ENCODE results near the gene PRCD. TPM values are rescaled to one million over a fixed set of nuclear protein-coding genes. Genes with fewer than 3 reads are reported as not detected.

Gene PRCD
- total RNA-seq, 4 donors from 2014 or later: 0.73 to 2.5 (median 1.4) TPM; not detected in 1

- 7 to 17% methylated on average over 3 to 8 of the region's 10 CpGs for WGBS, 2 donors
- Histone ChIP-seq H3K4me1 (peaks cover 14 to 67% (median 33%) of the 10 kb centered on the region in 3 donors), H3K4me3 (peak overlapping the region; percentile 64 to 95 (median 84)), H3K27ac (peak overlapping the region; percentile 84 to 94 (median 91)), H3K36me3 (no peaks in the 10 kb centered on the region), H3K27me3 (no peaks in the 10 kb centered on the region), H3K9me3 (no peaks in the 10 kb centered on the region)
- intact Hi-C loops (cut with DNase I): loop anchor here (10.0 kb wide), 1 partner anchor 96 kb away; no protein-coding TSS in a partner anchor
- no peak for TF ChIP-seq POLR2A (IDR thresholded peaks at IDR 0.05)
- TF ChIP-seq, protein P1, sequence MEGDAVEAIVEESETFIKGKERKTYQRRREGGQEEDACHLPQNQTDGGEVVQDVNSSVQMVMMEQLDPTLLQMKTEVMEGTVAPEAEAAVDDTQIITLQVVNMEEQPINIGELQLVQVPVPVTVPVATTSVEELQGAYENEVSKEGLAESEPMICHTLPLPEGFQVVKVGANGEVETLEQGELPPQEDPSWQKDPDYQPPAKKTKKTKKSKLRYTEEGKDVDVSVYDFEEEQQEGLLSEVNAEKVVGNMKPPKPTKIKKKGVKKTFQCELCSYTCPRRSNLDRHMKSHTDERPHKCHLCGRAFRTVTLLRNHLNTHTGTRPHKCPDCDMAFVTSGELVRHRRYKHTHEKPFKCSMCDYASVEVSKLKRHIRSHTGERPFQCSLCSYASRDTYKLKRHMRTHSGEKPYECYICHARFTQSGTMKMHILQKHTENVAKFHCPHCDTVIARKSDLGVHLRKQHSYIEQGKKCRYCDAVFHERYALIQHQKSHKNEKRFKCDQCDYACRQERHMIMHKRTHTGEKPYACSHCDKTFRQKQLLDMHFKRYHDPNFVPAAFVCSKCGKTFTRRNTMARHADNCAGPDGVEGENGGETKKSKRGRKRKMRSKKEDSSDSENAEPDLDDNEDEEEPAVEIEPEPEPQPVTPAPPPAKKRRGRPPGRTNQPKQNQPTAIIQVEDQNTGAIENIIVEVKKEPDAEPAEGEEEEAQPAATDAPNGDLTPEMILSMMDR (IDR thresholded peaks at IDR 0.05): no peak
- DNase-seq: no peak
Measured at GRCh38 chr17:76500747-76501017, 39.2 kb upstream of the PRCD start.

DNA sequence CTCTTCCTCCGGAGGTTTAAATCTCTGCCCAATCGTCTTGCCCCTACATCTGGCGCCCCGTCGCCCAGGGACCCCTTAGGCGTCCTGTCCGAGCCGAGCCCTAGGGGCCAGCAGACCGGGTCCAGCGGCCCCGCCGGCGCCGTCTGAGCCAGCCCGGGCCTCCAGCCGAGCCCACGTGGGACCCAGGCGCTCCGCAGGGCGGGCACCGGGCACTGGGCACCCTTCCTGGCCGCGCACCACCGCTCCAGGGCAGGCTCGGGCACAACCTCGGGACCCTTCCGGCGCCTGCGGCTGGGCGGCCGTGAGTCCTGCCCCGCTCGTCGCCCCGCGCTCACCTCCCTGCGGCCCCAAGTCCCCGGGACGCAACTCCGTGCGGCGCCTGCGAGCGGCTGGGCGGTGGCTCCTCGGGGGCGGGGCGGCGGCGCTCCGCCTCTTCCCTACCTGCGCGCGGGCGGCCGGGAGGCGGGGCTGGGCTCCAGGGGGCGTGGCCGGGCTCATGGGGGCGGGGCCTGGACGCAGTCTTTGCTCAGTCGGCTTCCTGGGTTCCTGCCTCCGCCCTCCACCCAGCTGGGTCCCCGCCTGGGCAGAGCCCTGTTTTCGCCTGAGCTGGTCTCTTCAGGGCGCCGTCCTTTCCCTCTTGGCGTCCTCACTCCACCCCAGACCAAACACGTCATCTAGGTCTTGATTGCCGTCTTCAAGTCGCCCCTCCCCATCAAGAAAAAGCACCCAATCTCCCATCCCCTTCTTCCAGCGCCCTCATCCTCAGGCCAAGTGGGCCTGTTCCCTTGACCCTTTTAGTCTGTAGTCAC, 38.6 kb upstream of the PRCD start, which contains the start of gene RHBDF2:
TSS of gene RHBDF2 (minus strand) at position 406 of the 809 bp plus-strand sequence. CDS start 19,899 bp downstream, outside the sequence.
- H3K4me1 ChIP-seq: peaks cover 14 to 64% (median 33%) of the 10 kb centered on the region in 3 donors
- 2 to 6% methylated on average over 3 to 8 of the region's 72 CpGs for WGBS, 2 donors
- H3K27ac ChIP-seq: peak within 1 kb of the TSS; percentile 84 to 94 (median 91)
- no peak for DNase-seq
- H3K9me3 ChIP-seq: no peaks in the 10 kb centered on the region
- TF ChIP-seq, protein P1 (IDR thresholded peaks at IDR 0.05): peak in 2 of 6 experiments; percentile 11 to 14
- TF ChIP-seq POLR2A (IDR thresholded peaks at IDR 0.05): peak in 3 of 4 donors; percentile 42 to 97 (median 90)
- intact Hi-C loops (cut with DNase I): loop anchor here (10.0 kb wide), 1 partner anchor 96 kb away; no protein-coding TSS in a partner anchor
- H3K36me3 ChIP-seq: no peaks in the 10 kb centered on the region
- no peaks in the 10 kb centered on the region for H3K27me3 ChIP-seq
- peak within 1 kb of the TSS; percentile 64 to 95 (median 84) for H3K4me3 ChIP-seq

GRCh38 chr17:76501827-76502307, 38.0 kb upstream of the PRCD start:
- 59 to 70% methylated on average over 5 to 6 of the region's 11 CpGs for WGBS, 2 donors
- intact Hi-C loops (cut with DNase I): loop anchor here (10.0 kb wide), 1 partner anchor 97 kb away; no protein-coding TSS in a partner anchor
- peak overlapping the region; percentile 64 to 95 (median 84) for H3K4me3 ChIP-seq

GRCh38 chr17:76502341-76503211, 37.3 kb upstream of the PRCD start:
- 75 to 82% methylated on average over 8 of the region's 8 CpGs for WGBS, 2 donors
- H3K27me3 ChIP-seq: peaks cover 0 to 12% (median 0%) of the 10 kb centered on the region in 4 donors
- no peak overlapping the region for H3K4me3 ChIP-seq
- H3K27ac ChIP-seq: peak overlapping the region; percentile 84 to 94 (median 91)
- H3K4me1 ChIP-seq: peaks cover 14 to 55% (median 33%) of the 10 kb centered on the region in 3 donors
- TF ChIP-seq, protein P1 (IDR thresholded peaks at IDR 0.05): no peak
- TF ChIP-seq POLR2A (IDR thresholded peaks at IDR 0.05): no peak
- no peaks in the 10 kb centered on the region for H3K9me3 ChIP-seq
- no peaks in the 10 kb centered on the region for H3K36me3 ChIP-seq
- DNase-seq: no peak
- intact Hi-C loops (cut with DNase I): loop anchor here (10.0 kb wide), 1 partner anchor 98 kb away; no protein-coding TSS in a partner anchor

More at GRCh38 chr17:76501827-76502307, 38.0 kb upstream of the PRCD start:
- TF ChIP-seq POLR2A (IDR thresholded peaks at IDR 0.05): no peak
- TF ChIP-seq, protein P1 (IDR thresholded peaks at IDR 0.05): no peak
- H3K9me3 ChIP-seq: no peaks in the 10 kb centered on the region
- H3K27ac ChIP-seq: peak overlapping the region; percentile 84 to 94 (median 91)
- peaks cover 0 to 4% (median 0%) of the 10 kb centered on the region in 4 donors for H3K27me3 ChIP-seq
- no peaks in the 10 kb centered on the region for H3K36me3 ChIP-seq
- no peak for DNase-seq
- peaks cover 14 to 63% (median 36%) of the 10 kb centered on the region in 3 donors for H3K4me1 ChIP-seq

Measured in esophagus squamous epithelium (tissue), 5 donors.